Subcutaneous abdominal adipose tissue (tissue), 5 donors: ENCODE results near the gene NEDD4L.

ENCODE experiments used
- H3K27ac ChIP-seq: one replicate; pipeline ENCODE4 v1.7.0; 2013; ENCODE audit warnings: low read depth, mild to moderate bottlenecking, inconsistent platforms, low read length, moderate library complexity
- H3K27me3 ChIP-seq, 5 donors: one replicate each; pipeline ENCODE4 v1.7.0; 2013; ENCODE audit warnings: low read length in 5 of 5, inconsistent platforms in 1 of 5; ENCODE audit not compliant: control insufficient read depth in 5 of 5, insufficient read depth in 4 of 5
- H3K36me3 ChIP-seq, 5 donors: one replicate each; pipeline ENCODE4 v1.7.0; 2013; ENCODE audit warnings: low read length in 5 of 5; ENCODE audit not compliant: control insufficient read depth in 5 of 5, insufficient read depth in 5 of 5
- H3K4me1 ChIP-seq, 5 donors: one replicate each; pipeline ENCODE4 v1.7.0; 2013; ENCODE audit warnings: low read length in 5 of 5, mild to moderate bottlenecking in 3 of 5, moderate library complexity in 1 of 5; ENCODE audit not compliant: control insufficient read depth in 5 of 5, insufficient read depth in 5 of 5
- H3K4me3 ChIP-seq, 5 donors: one replicate each; pipeline ENCODE4 v1.7.0; 2013; ENCODE audit warnings: low read length in 5 of 5, low read depth in 1 of 5
- H3K9ac ChIP-seq, 5 donors: one replicate each; pipeline ENCODE4 v1.7.0; 2013; ENCODE audit warnings: low read length in 5 of 5, mild to moderate bottlenecking in 4 of 5, moderate library complexity in 3 of 5
- H3K9me3 ChIP-seq, 5 donors: one replicate each; pipeline ENCODE4 v1.7.0; 2013; ENCODE audit warnings: low read length in 5 of 5; ENCODE audit not compliant: control insufficient read depth in 5 of 5
- donor health status: healthy.
- donor health status: healthy.
- donor health status: healthy.
- donor health status: healthy.
- donor health status: healthy.

The NEDD4L gene

DNA sequence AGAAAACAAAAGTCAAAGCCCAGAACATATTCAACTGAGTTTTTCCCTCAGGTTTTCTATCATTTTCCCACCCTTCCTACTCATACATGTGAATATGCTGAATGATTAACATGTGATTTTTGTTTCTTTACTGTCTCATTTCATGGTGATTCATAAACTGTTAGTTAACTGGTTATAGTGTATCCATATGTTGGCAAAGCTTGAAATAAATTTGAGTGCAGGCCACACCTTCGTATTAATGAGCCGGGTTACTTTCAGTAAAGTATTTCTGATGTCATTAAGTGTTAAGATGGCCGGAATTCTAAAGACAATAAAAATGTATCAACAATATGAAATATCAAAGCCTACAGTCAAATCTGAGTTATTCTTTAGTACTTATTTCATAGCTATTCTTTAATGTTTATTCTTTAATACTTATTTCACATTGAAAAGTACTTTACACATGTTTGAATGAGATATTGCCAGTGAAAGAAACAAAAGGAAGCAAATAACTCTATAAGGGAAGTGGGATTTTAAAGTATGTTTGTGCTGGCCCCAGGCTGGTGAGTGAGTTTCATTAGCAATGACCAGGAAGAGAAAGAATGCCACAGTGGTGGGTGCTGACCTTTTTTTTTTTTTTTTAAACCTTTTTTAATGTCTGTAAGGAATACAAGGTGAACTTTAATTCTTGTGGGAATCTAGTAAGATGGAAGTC lies 178.6 kb downstream of the NEDD4L start:
- H3K4me3 ChIP-seq: no peak overlapping the region
- H3K36me3 ChIP-seq: no peaks in the 10 kb centered on the region

DNA sequence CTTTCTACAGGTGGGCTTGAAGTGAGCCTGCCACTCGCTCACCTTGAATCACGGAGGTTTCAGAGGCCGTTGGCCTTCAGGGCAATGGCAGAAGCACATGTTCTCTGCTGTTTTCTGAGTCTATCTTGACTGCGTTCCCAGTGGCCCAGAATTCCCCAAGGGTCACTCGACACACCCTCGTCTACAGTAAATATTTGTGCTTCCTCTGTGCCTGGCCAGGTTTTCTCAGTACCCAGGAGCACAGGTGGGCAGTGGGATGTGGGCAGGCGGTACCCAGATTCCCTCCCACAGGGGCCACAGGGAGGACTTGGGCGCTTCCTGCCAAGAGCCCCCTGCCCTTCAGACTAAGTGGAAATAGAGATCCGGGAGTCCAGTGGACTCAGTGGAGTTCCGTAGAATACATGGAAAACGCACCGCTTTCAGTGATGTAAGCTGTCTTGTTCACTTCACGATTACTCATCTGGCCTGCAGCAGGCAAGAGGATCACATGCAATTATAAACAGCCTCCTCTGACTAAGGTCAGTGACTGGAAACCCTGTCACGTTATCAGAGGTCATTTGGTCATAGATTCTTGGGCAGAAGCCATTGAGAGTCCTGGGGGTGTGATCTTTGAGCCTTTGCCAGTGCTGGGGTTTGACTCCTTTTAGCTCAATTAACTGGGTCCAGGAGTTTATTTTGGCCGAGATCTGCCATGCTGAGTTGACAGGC lies 179.8 kb downstream of the NEDD4L start:
- H3K9me3 ChIP-seq: no peaks in the 10 kb centered on the region
- H3K4me1 ChIP-seq: peaks cover 1 to 18% (median 14%) of the 10 kb centered on the region in 5 donors
- H3K9ac ChIP-seq: peak overlapping the region in 3 of 5 donors; percentile 4 to 38 (median 9)
- H3K27me3 ChIP-seq: no peaks in the 10 kb centered on the region
- H3K36me3 ChIP-seq: no peaks in the 10 kb centered on the region
- H3K27ac ChIP-seq: peak overlapping the region; percentile 55
- H3K4me3 ChIP-seq: peak overlapping the region in 1 of 5 donors; percentile 28

More for the DNA sequence above, 178.6 kb downstream of the NEDD4L start:
- Histone ChIP-seq H3K9me3 (no peaks in the 10 kb centered on the region), H3K4me1 (peaks cover 1 to 18% (median 14%) of the 10 kb centered on the region in 5 donors), H3K9ac (no peak overlapping the region), H3K27ac (no peak overlapping the region), H3K27me3 (no peaks in the 10 kb centered on the region)

DNA sequence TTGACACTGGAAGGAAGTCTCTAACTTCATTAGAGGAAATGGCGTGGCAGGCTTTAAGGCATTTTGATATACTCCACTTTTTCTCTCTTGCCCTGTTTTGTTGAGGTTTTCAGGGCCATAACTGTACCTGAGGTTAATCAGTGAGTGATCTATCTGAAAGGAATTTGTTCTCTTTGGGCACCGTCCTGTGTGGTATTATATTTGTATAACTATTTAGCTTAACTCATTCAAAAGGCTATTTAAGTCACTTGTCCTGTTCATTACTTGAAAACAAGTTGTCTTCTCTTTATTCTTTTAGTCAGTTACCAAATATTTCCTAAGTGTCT lies 180.4 kb downstream of the NEDD4L start:
- peaks cover 1 to 18% (median 14%) of the 10 kb centered on the region in 5 donors for H3K4me1 ChIP-seq
- no peaks in the 10 kb centered on the region for H3K36me3 ChIP-seq
- H3K27ac ChIP-seq: peak overlapping the region; percentile 55
- no peaks in the 10 kb centered on the region for H3K9me3 ChIP-seq
- peak overlapping the region in 4 of 5 donors; percentile 4 to 38 (median 8) for H3K9ac ChIP-seq
- no peaks in the 10 kb centered on the region for H3K27me3 ChIP-seq
- H3K4me3 ChIP-seq: peak overlapping the region in 1 of 5 donors; percentile 28

DNA sequence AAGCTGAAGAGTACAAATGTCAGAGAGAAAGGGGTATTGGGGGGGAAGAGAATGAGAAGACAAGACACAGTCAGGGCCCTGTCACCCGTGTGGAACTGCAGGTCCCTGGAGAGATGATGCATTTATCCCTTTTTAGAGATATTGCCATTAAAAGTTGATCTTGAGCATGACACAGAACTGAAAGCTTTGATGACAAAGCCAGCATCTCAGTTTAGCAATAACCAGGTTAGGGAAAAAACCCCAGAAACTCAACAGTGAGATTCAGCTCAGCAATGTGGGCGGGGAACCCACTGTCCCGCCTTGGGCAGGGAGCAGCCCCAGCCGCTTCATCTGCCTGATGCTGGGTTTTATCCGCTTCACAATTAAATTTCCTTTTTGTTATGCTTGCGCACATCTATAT lies 181.1 kb downstream of the NEDD4L start:
- Histone ChIP-seq H3K27me3 (no peaks in the 10 kb centered on the region), H3K4me3 (no peak overlapping the region), H3K4me1 (peaks cover 1 to 18% (median 14%) of the 10 kb centered on the region in 5 donors), H3K36me3 (no peaks in the 10 kb centered on the region), H3K9me3 (no peaks in the 10 kb centered on the region), H3K9ac (no peak overlapping the region), H3K27ac (no peak overlapping the region)

DNA sequence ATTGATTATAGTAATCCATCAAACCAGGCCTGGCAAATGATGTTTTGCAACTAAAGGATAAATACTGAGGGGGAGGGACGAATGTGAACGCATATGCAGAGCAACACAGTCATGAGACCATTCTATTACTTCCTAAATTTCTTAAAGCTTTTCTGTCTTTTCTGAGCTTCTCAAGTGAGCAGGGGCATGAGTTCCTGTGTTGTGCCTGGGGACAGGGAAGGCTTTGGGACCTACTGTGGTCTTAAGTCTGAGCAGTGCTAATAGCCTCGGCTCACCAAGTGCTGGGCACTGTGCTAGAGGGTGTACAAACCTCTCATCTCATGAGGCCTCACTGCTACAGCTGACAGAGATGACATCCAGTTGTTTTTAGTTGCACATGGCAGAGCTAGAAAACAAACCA lies 182.4 kb downstream of the NEDD4L start:
- H3K36me3 ChIP-seq: no peaks in the 10 kb centered on the region
- no peaks in the 10 kb centered on the region for H3K9me3 ChIP-seq
- no peaks in the 10 kb centered on the region for H3K27me3 ChIP-seq
- peaks cover 1 to 16% (median 14%) of the 10 kb centered on the region in 5 donors for H3K4me1 ChIP-seq
- no peak overlapping the region for H3K9ac ChIP-seq
- H3K27ac ChIP-seq: no peak overlapping the region
- no peak overlapping the region for H3K4me3 ChIP-seq

DNA sequence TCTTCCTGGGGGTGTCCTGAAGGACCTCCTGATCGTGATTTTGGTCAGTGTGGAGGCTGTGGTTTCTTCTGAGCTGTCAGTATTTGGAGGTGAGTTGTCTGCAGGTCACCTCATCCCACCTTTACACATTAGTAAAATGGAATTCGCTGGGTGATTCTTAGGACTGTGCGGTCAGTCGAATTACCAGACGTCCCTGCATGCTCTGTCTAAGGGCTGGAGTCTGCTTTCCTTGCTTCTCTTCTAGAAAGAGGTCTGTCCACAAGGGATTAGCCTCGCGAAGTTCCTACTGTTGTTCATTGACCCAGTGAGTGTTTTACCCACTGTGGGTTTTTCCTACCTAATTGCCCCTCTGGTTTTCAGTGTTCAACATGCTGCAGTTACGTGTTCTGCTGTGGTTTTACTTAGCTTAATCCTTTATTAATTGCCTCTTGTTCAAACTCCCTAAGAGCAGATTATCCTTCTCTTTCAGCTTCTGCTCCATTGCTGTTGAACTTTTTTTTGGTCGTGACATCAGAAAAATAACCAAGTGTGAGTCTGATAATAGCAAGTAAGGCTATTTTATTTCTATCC lies 183.4 kb downstream of the NEDD4L start:
- Histone ChIP-seq H3K27ac (no peak overlapping the region), H3K27me3 (no peaks in the 10 kb centered on the region)

DNA sequence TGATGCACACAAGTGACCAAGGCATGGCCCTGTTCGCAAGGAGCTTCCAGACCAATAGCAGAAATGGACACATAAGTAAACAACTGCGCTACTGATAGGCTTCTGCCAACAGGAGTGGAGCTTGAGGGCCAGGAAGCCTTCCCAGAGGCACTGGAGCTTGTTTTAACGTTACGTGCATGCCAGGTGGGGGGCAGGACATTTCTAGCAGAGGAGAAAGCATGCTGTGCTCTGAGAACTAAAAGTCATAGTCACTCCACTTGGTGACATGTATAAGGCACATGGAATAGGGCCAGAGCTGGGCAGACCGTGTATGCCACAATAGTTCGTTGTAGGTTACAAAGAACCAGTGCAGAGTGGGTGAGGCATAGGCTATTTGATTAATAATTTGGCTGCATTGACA lies 184.2 kb downstream of the NEDD4L start:
- Histone ChIP-seq H3K4me1 (peaks cover 1 to 16% (median 14%) of the 10 kb centered on the region in 5 donors), H3K36me3 (no peaks in the 10 kb centered on the region), H3K4me3 (no peak overlapping the region), H3K27me3 (no peaks in the 10 kb centered on the region), H3K9me3 (no peaks in the 10 kb centered on the region), H3K9ac (no peak overlapping the region), H3K27ac (no peak overlapping the region)

More for the DNA sequence above, 183.4 kb downstream of the NEDD4L start:
- Histone ChIP-seq H3K4me1 (peaks cover 1 to 16% (median 14%) of the 10 kb centered on the region in 5 donors), H3K9ac (no peak overlapping the region), H3K4me3 (no peak overlapping the region), H3K9me3 (no peaks in the 10 kb centered on the region), H3K36me3 (no peaks in the 10 kb centered on the region)

DNA sequence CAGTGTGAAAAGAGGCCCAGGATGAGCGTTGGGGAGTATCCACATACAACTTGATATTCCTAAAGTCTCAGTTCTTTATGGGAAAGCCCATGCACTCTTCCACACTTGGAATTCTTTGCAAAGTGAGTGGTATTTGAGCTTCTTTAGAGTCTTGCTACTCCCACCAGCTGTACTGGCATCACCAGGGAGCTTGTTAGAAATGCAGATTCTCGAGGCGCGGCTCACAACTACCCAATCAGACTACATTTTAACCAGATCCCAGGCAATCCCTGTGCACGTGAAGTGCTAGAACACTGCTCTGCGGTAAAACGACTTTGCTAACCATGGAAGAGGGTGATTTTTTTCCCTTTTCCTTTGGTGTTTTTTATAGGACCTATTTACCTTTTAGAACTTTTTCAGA lies 184.7 kb downstream of the NEDD4L start:
- Histone ChIP-seq H3K27me3 (no peaks in the 10 kb centered on the region), H3K36me3 (no peaks in the 10 kb centered on the region), H3K4me3 (no peak overlapping the region), H3K9me3 (no peaks in the 10 kb centered on the region), H3K4me1 (peaks cover 2 to 13% (median 11%) of the 10 kb centered on the region in 5 donors), H3K9ac (no peak overlapping the region), H3K27ac (no peak overlapping the region)

DNA sequence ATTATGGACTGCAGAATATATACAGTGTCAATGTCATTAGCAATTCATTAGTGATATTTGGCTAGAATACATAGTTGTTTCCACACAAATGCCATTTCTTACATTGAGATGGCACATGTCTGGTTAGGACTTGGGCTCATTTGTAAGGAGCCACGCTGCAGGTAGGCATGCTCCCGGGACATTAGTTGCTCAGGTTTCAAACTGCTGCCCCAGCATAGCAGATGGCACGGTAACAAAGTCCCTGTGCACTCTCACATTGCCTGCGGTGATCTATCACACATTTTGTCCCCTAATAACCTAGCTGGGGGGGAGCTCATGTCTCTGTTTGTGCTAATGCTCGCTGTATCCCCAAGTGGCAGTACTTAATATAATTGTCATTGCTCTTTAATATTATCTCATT lies 185.1 kb downstream of the NEDD4L start:
- Histone ChIP-seq H3K27me3 (no peaks in the 10 kb centered on the region), H3K36me3 (no peaks in the 10 kb centered on the region), H3K27ac (no peak overlapping the region), H3K4me1 (peaks cover 2 to 10% (median 7%) of the 10 kb centered on the region in 5 donors), H3K9me3 (no peaks in the 10 kb centered on the region), H3K9ac (no peak overlapping the region), H3K4me3 (no peak overlapping the region)
